HG02884 (cell line): Measurements from ENCODE around the gene UBALD2.

ENCODE experiments used
- ATAC-seq: cut with Tn5 transposase; IDR thresholded peaks from one replicate; pipeline ENCODE4 v1.9.1; 2021; ENCODE audit warnings: mild to moderate bottlenecking, moderate library complexity; ENCODE audit not compliant: unreplicated experiment

UBALD2 gene

GRCh38 chr17:76314392-76315227 is 49.5 kb downstream of the UBALD2 start:
- ATAC-seq = no peak

DNA sequence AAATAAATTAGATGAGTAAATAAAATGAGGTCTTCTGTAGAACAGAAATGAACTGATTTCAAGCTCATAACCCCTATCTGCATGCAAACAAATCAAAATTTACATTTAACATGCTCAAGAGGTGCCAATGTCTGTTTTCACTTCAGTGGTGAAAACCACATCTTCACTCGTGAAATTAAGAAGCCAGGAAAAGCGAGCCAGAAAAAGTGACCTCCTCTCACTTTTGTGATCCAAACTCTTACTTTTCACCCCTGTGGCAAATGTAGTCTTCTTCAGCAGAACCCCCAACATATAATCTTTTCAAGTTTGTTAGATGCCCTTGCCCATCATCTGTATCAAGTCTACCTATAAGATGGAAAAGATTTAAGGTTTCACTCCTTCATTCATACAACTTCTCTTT is 52.4 kb downstream of the UBALD2 start:
- ATAC-seq = no peak

GRCh38 chr17:76318586-76318985 is 53.4 kb downstream of the UBALD2 start:
- no peak for ATAC-seq
